Natural killer cell treated with Interleukin-12 subunit alpha and Interleukin-12 subunit beta and Interleukin-15 and Interleukin-18, amount 100 ng/mL, for 72 hours (primary cell): Measurements from ENCODE around the gene NOC4L. TPM values are rescaled to one million over a fixed set of nuclear protein-coding genes. Genes with fewer than 3 reads are reported as not detected.

Experiments
- ATAC-seq, 2 donors: fragments of 150-1000 bp; cut with Tn5 transposase in 1 of 2; sonication (Bioruptor Pico), chemical (Tn5 transposase) in 1 of 2; 2 replicates each; pipeline ENCODE4 v1.10.0; 2021
- DNase-seq: peaks from one replicate; pipeline ENCODE4 v3.0.0; 2022; ENCODE audit warnings: low spot score
- H3K27ac Mint-ChIP-seq, 2 donors: 1 replicate in 1 of 2; 2 replicates in 1 of 2; pipeline ENCODE4 v1.8.0; 2022; ENCODE audit warnings: mixed read lengths in 2 of 2, mild to moderate bottlenecking in 1 of 2, moderate library complexity in 1 of 2
- H3K27me3 Mint-ChIP-seq, 2 donors: 1 replicate in 1 of 2; 2 replicates in 1 of 2; pipeline ENCODE4 v1.8.0; 2022; ENCODE audit warnings: mixed read lengths in 2 of 2
- H3K36me3 Mint-ChIP-seq: one replicate; pipeline ENCODE4 v1.8.0; 2022; ENCODE audit warnings: mixed read lengths
- H3K4me1 Mint-ChIP-seq, 2 donors: 1 replicate in 1 of 2; 2 replicates in 1 of 2; pipeline ENCODE4 v1.8.0; 2022; ENCODE audit warnings: low read depth in 2 of 2, mixed read lengths in 2 of 2, mild to moderate bottlenecking in 1 of 2
- H3K4me3 Mint-ChIP-seq: one replicate; pipeline ENCODE4 v1.8.0; 2022; ENCODE audit warnings: mixed read lengths
- H3K9me3 Mint-ChIP-seq: 2 replicates; pipeline ENCODE4 v1.8.0; 2022; ENCODE audit warnings: mixed read lengths
- total RNA-seq, 2 donors: library from RNA; stranded (reverse); gene quantifications; one replicate each; pipeline ENCODE4 v1.2.3, GENCODE V29; 2022

The NOC4L gene
- total RNA-seq, 2 donors from 2014 or later: 28.0 to 48.2 TPM

- H3K4me1 Mint-ChIP-seq: peaks cover 2 to 5% of the 10 kb centered on the region in 2 donors
- peaks cover 0 to 8% of the 10 kb centered on the region in 2 donors for H3K27me3 Mint-ChIP-seq
- H3K4me3 Mint-ChIP-seq: no peak overlapping the region
- no peaks in the 10 kb centered on the region for H3K36me3 Mint-ChIP-seq
- no peak for ATAC-seq
- DNase-seq: peak; percentile 54
- no peak overlapping the region for H3K27ac Mint-ChIP-seq
- H3K9me3 Mint-ChIP-seq: peaks cover 4% of the 10 kb centered on the region
These were observed 25.1 kb downstream of the NOC4L start for GRCh38 chr12:132169376-132169775.

- Mint-ChIP-seq H3K36me3 (no peaks in the 10 kb centered on the region), H3K27me3 (peaks cover 0 to 8% of the 10 kb centered on the region in 2 donors), H3K9me3 (peaks cover 4% of the 10 kb centered on the region), H3K27ac (no peak overlapping the region), H3K4me1 (peaks cover 0 to 4% of the 10 kb centered on the region in 2 donors), H3K4me3 (no peak overlapping the region)
- ATAC-seq (no peak), DNase-seq (peak; percentile 51)
These were observed 25.9 kb downstream of the NOC4L start for GRCh38 chr12:132170094-132170636.

- no peak overlapping the region for H3K27ac Mint-ChIP-seq
- peak; percentile 54 for DNase-seq
- peaks cover 0 to 8% of the 10 kb centered on the region in 2 donors for H3K27me3 Mint-ChIP-seq
- H3K9me3 Mint-ChIP-seq: peaks cover 4% of the 10 kb centered on the region
- H3K36me3 Mint-ChIP-seq: no peaks in the 10 kb centered on the region
- no peak overlapping the region for H3K4me3 Mint-ChIP-seq
- ATAC-seq: no peak
- peaks cover 0 to 4% of the 10 kb centered on the region in 2 donors for H3K4me1 Mint-ChIP-seq
These were observed 26.5 kb downstream of the NOC4L start for GRCh38 chr12:132170637-132171292.

GRCh38 chr12:132171293-132171967, 27.2 kb downstream of the NOC4L start:
- no peak overlapping the region for H3K4me3 Mint-ChIP-seq
- H3K9me3 Mint-ChIP-seq: peaks cover 4% of the 10 kb centered on the region
- no peak for ATAC-seq
- peak; percentile 40 for DNase-seq
- H3K27me3 Mint-ChIP-seq: peaks cover 0 to 8% of the 10 kb centered on the region in 2 donors
- H3K4me1 Mint-ChIP-seq: peaks cover 0 to 4% of the 10 kb centered on the region in 2 donors
- no peaks in the 10 kb centered on the region for H3K36me3 Mint-ChIP-seq
- no peak overlapping the region for H3K27ac Mint-ChIP-seq

GRCh38 chr12:132171968-132172521, 27.8 kb downstream of the NOC4L start:
- no peak for ATAC-seq
- no peak overlapping the region for H3K27ac Mint-ChIP-seq
- H3K36me3 Mint-ChIP-seq: no peaks in the 10 kb centered on the region
- peak; percentile 61 for DNase-seq
- H3K27me3 Mint-ChIP-seq: peaks cover 0 to 10% of the 10 kb centered on the region in 2 donors
- no peak overlapping the region for H3K4me3 Mint-ChIP-seq
- no peaks in the 10 kb centered on the region for H3K4me1 Mint-ChIP-seq
- no peaks in the 10 kb centered on the region for H3K9me3 Mint-ChIP-seq

- peaks cover 0 to 10% of the 10 kb centered on the region in 2 donors for H3K27me3 Mint-ChIP-seq
- no peaks in the 10 kb centered on the region for H3K36me3 Mint-ChIP-seq
- ATAC-seq: no peak
- no peaks in the 10 kb centered on the region for H3K4me1 Mint-ChIP-seq
- no peak overlapping the region for H3K4me3 Mint-ChIP-seq
- no peaks in the 10 kb centered on the region for H3K9me3 Mint-ChIP-seq
- DNase-seq: peak; percentile 29
- no peak overlapping the region for H3K27ac Mint-ChIP-seq
These were observed 28.4 kb downstream of the NOC4L start for GRCh38 chr12:132172619-132173018.

- H3K4me3 Mint-ChIP-seq: no peak overlapping the region
- no peak overlapping the region for H3K27ac Mint-ChIP-seq
- H3K4me1 Mint-ChIP-seq: no peaks in the 10 kb centered on the region
- DNase-seq (peak; percentile 52), ATAC-seq (no peak)
- no peaks in the 10 kb centered on the region for H3K9me3 Mint-ChIP-seq
- H3K36me3 Mint-ChIP-seq: no peaks in the 10 kb centered on the region
- H3K27me3 Mint-ChIP-seq: peaks cover 0 to 10% of the 10 kb centered on the region in 2 donors
These were observed 29.1 kb downstream of the NOC4L start for GRCh38 chr12:132173135-132174014.

GRCh38 chr12:132174015-132174838, 30.0 kb downstream of the NOC4L start:
- Mint-ChIP-seq H3K4me1 (no peaks in the 10 kb centered on the region), H3K4me3 (no peak overlapping the region), H3K36me3 (no peaks in the 10 kb centered on the region), H3K27ac (no peak overlapping the region), H3K9me3 (no peaks in the 10 kb centered on the region), H3K27me3 (peaks cover 0 to 13% of the 10 kb centered on the region in 2 donors)
- DNase-seq (peak; percentile 47), ATAC-seq (no peak)

- no peak overlapping the region for H3K4me3 Mint-ChIP-seq
- H3K9me3 Mint-ChIP-seq: no peaks in the 10 kb centered on the region
- no peak overlapping the region for H3K27ac Mint-ChIP-seq
- ATAC-seq (no peak), DNase-seq (peak; percentile 49)
- no peaks in the 10 kb centered on the region for H3K36me3 Mint-ChIP-seq
- H3K4me1 Mint-ChIP-seq: no peaks in the 10 kb centered on the region
- peaks cover 0 to 13% of the 10 kb centered on the region in 2 donors for H3K27me3 Mint-ChIP-seq
These were observed 30.7 kb downstream of the NOC4L start for GRCh38 chr12:132174839-132175490.

- Mint-ChIP-seq H3K27ac (no peak overlapping the region), H3K9me3 (no peaks in the 10 kb centered on the region), H3K4me1 (no peaks in the 10 kb centered on the region), H3K36me3 (no peaks in the 10 kb centered on the region), H3K27me3 (peaks cover 0 to 11% of the 10 kb centered on the region in 2 donors), H3K4me3 (no peak overlapping the region)
- peak; percentile 48 for DNase-seq
- no peak for ATAC-seq
These were observed 31.5 kb downstream of the NOC4L start for GRCh38 chr12:132175496-132176384.

GRCh38 chr12:132176385-132176919, 32.2 kb downstream of the NOC4L start:
- no peak overlapping the region for H3K27ac Mint-ChIP-seq
- no peaks in the 10 kb centered on the region for H3K4me1 Mint-ChIP-seq
- no peak overlapping the region for H3K4me3 Mint-ChIP-seq

More at GRCh38 chr12:132176385-132176919, 32.2 kb downstream of the NOC4L start:
- Mint-ChIP-seq H3K36me3 (no peaks in the 10 kb centered on the region), H3K9me3 (no peaks in the 10 kb centered on the region), H3K27me3 (peaks cover 0 to 11% of the 10 kb centered on the region in 2 donors)
- DNase-seq: peak; percentile 39
- no peak for ATAC-seq
